Erythroblast (primary cell): ENCODE measurements around the gene ARHGEF4.

Source experiments
- GATA1 ChIP-seq: IDR thresholded peaks from 2 replicates; pipeline ENCODE4 v1.6.1; 2011; ENCODE audit warnings: low read depth, mild to moderate bottlenecking, control low read depth, low read length, moderate library complexity
- POLR2A ChIP-seq: IDR thresholded peaks from 2 replicates; pipeline ENCODE4 v1.6.1; 2011; ENCODE audit warnings: mild to moderate bottlenecking, low read length

- no peak for TF ChIP-seq POLR2A
- TF ChIP-seq GATA1, result no peak
These were observed 129.5 kb downstream of the ARHGEF4 start for GRCh38 chr2:130966149-130966774.
